ENCODE measurements around the gene TFDP1.

DNA sequence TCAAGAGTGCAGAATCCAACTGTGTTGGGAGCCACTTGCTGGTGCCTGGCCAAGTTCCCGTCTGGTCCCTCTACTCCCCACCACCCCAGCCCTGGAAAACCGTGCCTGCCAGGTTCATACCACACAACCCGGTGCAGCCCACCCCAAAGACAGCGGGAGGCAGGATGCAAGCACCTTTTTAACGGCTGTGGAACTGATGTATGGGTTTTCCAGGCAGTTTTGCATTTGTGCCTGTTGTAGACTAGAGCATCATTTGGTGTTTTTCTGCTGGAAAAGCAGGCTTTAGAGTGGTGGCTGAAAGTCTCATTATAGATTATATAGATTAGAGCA, 13.5 kb downstream of the TFDP1 start:
- TF ChIP-seq, protein P1, sequence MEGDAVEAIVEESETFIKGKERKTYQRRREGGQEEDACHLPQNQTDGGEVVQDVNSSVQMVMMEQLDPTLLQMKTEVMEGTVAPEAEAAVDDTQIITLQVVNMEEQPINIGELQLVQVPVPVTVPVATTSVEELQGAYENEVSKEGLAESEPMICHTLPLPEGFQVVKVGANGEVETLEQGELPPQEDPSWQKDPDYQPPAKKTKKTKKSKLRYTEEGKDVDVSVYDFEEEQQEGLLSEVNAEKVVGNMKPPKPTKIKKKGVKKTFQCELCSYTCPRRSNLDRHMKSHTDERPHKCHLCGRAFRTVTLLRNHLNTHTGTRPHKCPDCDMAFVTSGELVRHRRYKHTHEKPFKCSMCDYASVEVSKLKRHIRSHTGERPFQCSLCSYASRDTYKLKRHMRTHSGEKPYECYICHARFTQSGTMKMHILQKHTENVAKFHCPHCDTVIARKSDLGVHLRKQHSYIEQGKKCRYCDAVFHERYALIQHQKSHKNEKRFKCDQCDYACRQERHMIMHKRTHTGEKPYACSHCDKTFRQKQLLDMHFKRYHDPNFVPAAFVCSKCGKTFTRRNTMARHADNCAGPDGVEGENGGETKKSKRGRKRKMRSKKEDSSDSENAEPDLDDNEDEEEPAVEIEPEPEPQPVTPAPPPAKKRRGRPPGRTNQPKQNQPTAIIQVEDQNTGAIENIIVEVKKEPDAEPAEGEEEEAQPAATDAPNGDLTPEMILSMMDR (conservative IDR thresholded peaks at IDR 0.05; ENCODE audit: low read depth, low read length) = no peak
- TF ChIP-seq CEBPB (IDR thresholded peaks at IDR 0.05; ENCODE audit: low read depth, low read length) = no peak
